ENCODE results near the gene PON2.

DNA sequence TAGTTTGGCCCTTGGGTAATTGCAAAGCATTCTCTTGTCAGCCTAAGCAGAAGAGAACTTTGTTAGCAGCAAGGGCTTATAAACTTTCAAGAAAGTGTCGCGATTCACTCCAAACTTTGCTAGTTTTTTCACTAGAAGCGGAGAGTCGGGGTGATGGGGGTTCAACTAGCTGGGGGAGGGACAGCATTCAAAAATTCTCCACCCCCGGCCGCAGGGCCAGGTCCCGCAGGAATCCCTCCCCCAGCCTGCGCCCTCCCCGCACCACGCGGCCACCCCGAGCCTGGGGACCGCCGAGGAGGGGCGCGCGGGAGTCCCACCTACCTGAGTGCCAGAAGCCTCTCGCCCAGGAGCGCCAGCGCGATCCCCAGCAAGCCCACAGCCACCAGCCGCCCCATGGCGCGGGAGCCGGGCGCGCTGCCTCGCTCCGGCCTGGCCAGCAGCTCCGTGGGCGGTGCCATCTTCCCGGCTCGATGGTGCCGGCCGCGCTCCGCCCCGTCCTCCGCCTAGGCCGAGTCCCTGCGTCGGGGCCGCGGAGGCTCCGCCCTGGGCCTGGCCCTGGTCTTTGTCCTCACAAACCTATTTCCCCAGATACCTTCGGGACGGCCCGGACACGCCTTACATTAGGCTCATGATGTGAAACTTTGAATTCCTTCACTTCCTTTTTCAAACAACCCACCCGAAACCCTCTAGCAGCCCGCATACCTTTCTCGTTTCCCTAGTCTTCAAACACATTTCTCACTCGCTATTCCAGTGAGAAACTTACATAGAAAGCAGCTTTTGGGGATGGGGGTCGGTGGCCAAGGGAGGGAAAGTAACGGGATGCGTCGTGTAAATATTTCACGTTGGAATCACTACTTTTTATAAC, at the start of gene PON2:
- no peak for TF ChIP-seq EZH2 (IDR thresholded peaks at IDR 0.05; ENCODE audit: borderline replicate concordance)
- TF ChIP-seq, protein P1, sequence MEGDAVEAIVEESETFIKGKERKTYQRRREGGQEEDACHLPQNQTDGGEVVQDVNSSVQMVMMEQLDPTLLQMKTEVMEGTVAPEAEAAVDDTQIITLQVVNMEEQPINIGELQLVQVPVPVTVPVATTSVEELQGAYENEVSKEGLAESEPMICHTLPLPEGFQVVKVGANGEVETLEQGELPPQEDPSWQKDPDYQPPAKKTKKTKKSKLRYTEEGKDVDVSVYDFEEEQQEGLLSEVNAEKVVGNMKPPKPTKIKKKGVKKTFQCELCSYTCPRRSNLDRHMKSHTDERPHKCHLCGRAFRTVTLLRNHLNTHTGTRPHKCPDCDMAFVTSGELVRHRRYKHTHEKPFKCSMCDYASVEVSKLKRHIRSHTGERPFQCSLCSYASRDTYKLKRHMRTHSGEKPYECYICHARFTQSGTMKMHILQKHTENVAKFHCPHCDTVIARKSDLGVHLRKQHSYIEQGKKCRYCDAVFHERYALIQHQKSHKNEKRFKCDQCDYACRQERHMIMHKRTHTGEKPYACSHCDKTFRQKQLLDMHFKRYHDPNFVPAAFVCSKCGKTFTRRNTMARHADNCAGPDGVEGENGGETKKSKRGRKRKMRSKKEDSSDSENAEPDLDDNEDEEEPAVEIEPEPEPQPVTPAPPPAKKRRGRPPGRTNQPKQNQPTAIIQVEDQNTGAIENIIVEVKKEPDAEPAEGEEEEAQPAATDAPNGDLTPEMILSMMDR (IDR thresholded peaks at IDR 0.05; ENCODE audit: poor library complexity), result no peak
- TF ChIP-seq EZH2phosphoT487 (IDR thresholded peaks at IDR 0.05; ENCODE audit: low read depth, severe bottlenecking, unreplicated experiment), result no peak

Data from hepatocyte (in vitro differentiated cells).